ENCODE data around the gene C2orf81.
A peak's percentile ranks its signal among the peaks of the same experiment; 100 is the strongest.

Gene C2orf81

GRCh38 chr2:74387346-74387745 is 34.1 kb downstream of the C2orf81 start:
- Histone ChIP-seq H3K27me3 (ENCODE audit: insufficient read depth, poor library complexity, severe bottlenecking) (no peaks in the 10 kb centered on the region), H3K27ac (replicated peaks) (no peak overlapping the region), H3K4me3 (replicated peaks; ENCODE audit: insufficient read depth, low read length) (no peak overlapping the region)
- TF ChIP-seq REST (IDR thresholded peaks at IDR 0.05; ENCODE audit: insufficient replicate concordance, low read depth) (no peak), CTCF (IDR thresholded peaks at IDR 0.05; ENCODE audit: insufficient read depth, low read length) (no peak), SPI1 (IDR thresholded peaks at IDR 0.05; ENCODE audit: borderline replicate concordance, low read depth) (no peak), GABPA (IDR thresholded peaks at IDR 0.05; ENCODE audit: low read depth) (no peak), POLR2AphosphoS5 (IDR thresholded peaks at IDR 0.05; ENCODE audit: low read depth) (no peak)
- no peak for DNase-seq (ENCODE audit: low read depth in 1 of 2, low spot score in 1 of 2)

- TF ChIP-seq POLR2AphosphoS5 (IDR thresholded peaks at IDR 0.05; ENCODE audit: low read depth) = no peak
- no peak for TF ChIP-seq CTCF (IDR thresholded peaks at IDR 0.05; ENCODE audit: insufficient read depth, low read length)
- no peak for TF ChIP-seq GABPA (IDR thresholded peaks at IDR 0.05; ENCODE audit: low read depth)
- TF ChIP-seq SPI1 (IDR thresholded peaks at IDR 0.05; ENCODE audit: borderline replicate concordance, low read depth) = no peak
- no peak for TF ChIP-seq REST (IDR thresholded peaks at IDR 0.05; ENCODE audit: insufficient replicate concordance, low read depth)
These were observed 36.0 kb downstream of the C2orf81 start for GRCh38 chr2:74385396-74385795.

GRCh38 chr2:74384051-74384450 is 37.4 kb downstream of the C2orf81 start:
- Histone ChIP-seq H3K27ac (replicated peaks) (no peak overlapping the region), H3K4me3 (replicated peaks; ENCODE audit: insufficient read depth, low read length) (no peak overlapping the region), H3K27me3 (ENCODE audit: insufficient read depth, poor library complexity, severe bottlenecking) (no peaks in the 10 kb centered on the region)
- TF ChIP-seq POLR2AphosphoS5 (IDR thresholded peaks at IDR 0.05; ENCODE audit: low read depth) = no peak
- TF ChIP-seq SPI1 (IDR thresholded peaks at IDR 0.05; ENCODE audit: borderline replicate concordance, low read depth) = no peak
- TF ChIP-seq CTCF (IDR thresholded peaks at IDR 0.05; ENCODE audit: insufficient read depth, low read length) = no peak
- no peak for TF ChIP-seq REST (IDR thresholded peaks at IDR 0.05; ENCODE audit: insufficient replicate concordance, low read depth)
- no peak for TF ChIP-seq GABPA (IDR thresholded peaks at IDR 0.05; ENCODE audit: low read depth)
- DNase-seq (ENCODE audit: low read depth in 1 of 2, low spot score in 1 of 2) = no peak

More at GRCh38 chr2:74385396-74385795, 36.0 kb downstream of the C2orf81 start:
- DNase-seq (ENCODE audit: low read depth in 1 of 2, low spot score in 1 of 2) = peak in 1 of 2 experiments; percentile 9
- Histone ChIP-seq H3K27me3 (ENCODE audit: insufficient read depth, poor library complexity, severe bottlenecking) (no peaks in the 10 kb centered on the region), H3K27ac (replicated peaks) (no peak overlapping the region), H3K4me3 (replicated peaks; ENCODE audit: insufficient read depth, low read length) (no peak overlapping the region)

Measured in HL-60 (cell line).